HG03097 (cell line): ENCODE results near the gene NGRN.
A peak's percentile ranks its signal among the peaks of the same experiment; 100 is the strongest.
"Not testable (repeated sequence)": the region's sequence is repeated elsewhere in the genome, so short reads cannot be mapped to it uniquely, and the experiment has no call there.

Source experiments
- ATAC-seq: cut with Tn5 transposase; IDR thresholded peaks from one replicate; pipeline ENCODE4 v1.9.1; 2021; ENCODE audit not compliant: unreplicated experiment, low FRiP score

NGRN gene

GRCh38 chr15:90233387-90234095 is 31.9 kb upstream of the NGRN start, which contains the start of gene CIB1:
Gene CIB1, minus strand, starts transcription at chr15:90233941. Its CDS starts 56 bp downstream, at chr15:90233885.
- ATAC-seq, result peak; percentile 74

GRCh38 chr15:90234096-90234988 is 31.1 kb upstream of the NGRN start, which contains the start of gene GDPGP1:
Gene GDPGP1, plus strand, starts transcription at chr15:90234209. Its CDS starts 6,700 bp downstream, at chr15:90240909.
- peak; percentile 56 for ATAC-seq

GRCh38 chr15:90239371-90239770 is 26.1 kb upstream of the NGRN start:
- no peak for ATAC-seq

DNA sequence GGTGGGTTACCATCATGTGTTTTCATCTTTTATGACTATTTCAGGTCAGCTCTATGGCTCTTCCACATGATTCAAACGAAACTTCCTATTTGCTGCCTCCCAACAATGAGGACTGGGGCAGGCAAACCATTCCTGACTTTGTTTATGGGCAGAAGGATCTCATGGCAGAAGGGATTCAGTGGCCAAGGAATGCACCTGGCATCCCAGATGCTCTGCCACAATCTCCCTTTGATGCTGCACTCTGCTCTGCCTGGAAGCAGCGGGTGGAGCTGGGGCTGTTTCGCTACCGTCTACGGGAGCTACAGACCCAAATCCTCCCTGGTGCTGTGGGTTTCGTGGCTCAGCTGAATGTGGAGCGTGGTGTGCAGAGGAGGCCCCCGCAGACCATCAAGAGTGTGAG is 24.6 kb upstream of the NGRN start:
- no peak for ATAC-seq

DNA sequence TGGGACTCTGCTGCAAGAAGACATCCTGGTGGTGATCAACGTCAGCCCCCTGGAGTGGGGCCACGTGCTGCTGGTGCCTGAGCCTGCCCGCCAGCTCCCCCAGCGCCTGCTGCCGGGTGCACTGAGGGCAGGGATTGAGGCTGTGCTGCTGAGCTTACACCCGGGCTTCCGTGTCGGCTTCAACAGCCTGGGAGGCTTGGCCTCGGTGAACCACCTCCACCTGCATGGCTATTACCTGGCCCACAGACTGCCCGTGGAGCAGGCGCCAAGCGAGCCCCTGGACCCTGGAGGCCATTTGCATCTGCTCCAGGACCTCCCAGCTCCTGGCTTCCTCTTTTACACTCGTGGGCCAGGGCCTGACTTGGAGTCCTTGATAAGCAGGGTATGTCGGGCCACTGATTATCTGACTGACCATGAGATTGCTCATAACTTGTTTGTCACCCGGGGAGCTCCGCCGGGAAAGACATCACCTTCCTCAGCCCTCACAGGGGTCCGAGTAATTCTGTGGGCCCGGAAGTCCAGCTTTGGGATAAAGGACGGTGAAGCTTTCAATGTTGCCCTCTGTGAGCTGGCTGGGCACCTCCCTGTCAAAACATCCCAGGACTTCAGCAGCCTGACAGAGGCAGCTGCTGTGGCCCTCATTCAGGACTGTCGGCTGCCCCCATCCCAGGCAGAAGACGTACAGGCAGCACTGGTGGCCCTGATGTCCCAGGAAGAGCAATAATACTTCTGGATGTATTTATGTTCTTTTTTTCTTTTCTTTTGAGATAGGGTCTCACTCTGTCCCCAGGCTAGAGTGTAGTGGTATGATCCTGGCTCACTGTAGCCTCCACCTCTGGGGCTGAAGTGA is 23.9 kb upstream of the NGRN start:
- ATAC-seq, result no peak

DNA sequence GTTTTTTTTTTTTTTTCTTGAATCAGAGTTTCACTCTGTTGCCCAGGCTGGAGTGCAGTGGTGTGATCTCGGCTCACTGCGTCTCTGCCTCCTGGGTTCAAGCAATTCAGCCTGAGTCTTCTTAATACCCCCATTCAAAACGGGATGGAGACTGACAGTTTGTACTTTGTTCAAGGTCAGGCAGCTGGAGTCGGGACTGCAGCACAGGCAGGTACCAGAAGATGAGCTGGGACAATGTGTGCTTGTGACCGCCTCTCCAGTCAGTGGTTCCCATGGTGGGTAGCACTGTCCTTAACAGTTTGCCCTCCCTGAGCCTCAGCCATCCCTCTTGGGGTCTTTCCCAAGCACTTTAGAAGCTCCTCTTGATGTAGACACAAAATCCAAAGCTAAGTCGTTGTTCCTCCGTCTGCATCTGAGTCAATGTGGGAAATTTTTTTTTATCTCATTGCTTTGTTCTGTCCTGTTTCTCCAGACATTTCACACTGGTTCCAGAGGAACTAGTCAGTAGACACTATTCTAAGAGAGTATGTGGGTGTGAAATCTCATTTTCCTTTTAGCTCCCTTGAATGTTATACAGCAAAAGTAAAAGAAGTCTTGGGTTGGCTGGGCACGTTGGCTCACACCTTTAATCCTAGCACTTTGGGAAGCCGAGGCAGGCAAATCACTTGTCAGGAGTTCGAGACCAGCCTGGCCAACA is 21.4 kb upstream of the NGRN start:
- ATAC-seq, result no peak

DNA sequence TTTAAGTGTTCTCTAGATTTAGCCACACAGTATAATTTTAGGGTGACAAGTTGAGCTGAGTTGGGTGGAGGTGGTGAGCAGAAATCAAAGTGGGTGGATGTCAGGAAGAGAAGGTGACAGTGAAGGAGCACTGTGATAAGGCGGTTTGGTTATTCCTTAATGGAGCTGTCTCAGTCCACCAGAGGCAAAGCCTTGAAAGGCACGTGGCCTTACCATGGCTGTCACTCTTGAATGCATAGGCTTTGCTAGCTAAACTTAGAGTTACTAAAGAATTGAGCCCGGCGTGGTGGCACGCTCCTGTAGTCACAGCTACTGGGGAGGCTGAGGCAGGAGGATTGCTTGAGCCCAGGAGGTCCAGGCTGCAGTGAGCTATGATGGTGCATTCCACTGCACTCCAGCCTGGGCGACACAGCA is 16.7 kb upstream of the NGRN start:
- ATAC-seq, result no peak

- peak; percentile 80 for ATAC-seq
Observed at GRCh38 chr15:90249203-90249863, 16.1 kb upstream of the NGRN start, which contains the start of gene TTLL13. Gene TTLL13, plus strand, starts transcription at chr15:90249556. Its CDS starts 1,075 bp downstream, at chr15:90250631.

GRCh38 chr15:90257776-90258175 is 7.7 kb upstream of the NGRN start:
- ATAC-seq, result no peak

GRCh38 chr15:90259524-90259923 is 5.9 kb upstream of the NGRN start:
- ATAC-seq, result peak; percentile 58

GRCh38 chr15:90260731-90261130 is 4.7 kb upstream of the NGRN start:
- ATAC-seq, result not testable (repeated sequence)

DNA sequence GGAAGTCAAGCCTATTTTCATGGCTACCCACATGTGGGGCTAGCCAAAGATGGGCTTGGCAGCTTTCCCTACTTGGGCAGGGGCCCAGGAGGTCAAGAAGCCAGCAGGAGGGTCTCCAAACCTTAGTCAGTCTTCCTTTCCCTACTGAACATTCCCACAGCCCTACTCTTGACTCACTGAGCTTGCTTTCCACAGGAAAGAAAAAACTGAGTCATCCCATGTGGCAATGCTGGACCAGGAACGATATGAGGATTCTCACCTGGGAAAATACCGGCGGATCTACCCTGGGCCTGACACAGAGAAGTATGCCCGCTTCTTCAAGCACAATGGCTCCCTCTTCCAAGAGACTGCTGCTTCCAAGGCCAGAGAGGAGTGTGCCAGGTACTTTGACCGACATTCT is 3.7 kb upstream of the NGRN start:
- ATAC-seq, result no peak

- no peak for ATAC-seq
Observed at GRCh38 chr15:90262426-90262825, 3.0 kb upstream of the NGRN start.

DNA sequence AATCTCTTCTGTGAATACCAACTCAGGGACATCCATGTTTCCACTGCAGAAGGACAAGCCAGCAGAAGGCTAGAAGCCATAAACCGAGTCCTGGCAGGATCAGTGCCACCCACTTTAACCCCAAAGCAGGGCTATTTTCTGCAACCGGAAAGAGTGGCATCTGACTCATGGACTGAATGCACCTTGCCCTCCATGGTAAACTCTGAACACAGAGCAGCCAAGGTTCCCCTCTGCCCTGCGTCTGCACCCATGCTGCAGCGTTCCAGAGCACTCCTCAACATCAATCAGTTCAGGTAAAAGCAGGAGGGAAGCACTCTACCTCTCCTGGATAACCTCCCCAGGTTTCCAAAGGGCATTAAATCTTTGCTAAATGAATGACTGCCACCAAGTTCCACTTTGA is 801 bp upstream of the NGRN start:
- no peak for ATAC-seq

DNA sequence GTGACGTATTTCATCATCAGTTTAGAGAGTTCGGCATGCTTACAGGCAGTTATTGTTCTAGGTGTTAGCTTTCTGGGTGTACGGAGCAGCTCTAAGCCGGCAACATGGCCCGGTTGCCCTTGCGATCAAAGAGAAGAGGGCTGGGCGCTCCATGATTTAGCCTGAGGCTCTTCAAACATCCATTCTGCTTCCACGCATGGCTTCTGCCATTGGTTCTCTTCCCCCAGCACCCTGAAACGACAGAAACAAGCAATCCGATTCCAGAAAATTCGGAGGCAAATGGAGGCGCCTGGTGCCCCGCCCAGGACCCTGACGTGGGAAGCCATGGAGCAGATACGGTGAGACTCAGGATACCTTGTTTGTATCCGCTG is 574 bp downstream of the NGRN start:
- peak; percentile 26 for ATAC-seq

GRCh38 chr15:90266485-90266884 is 1.0 kb downstream of the NGRN start:
- no peak for ATAC-seq

- ATAC-seq, result no peak
Observed at GRCh38 chr15:90268415-90268814, 2.9 kb downstream of the NGRN start.

DNA sequence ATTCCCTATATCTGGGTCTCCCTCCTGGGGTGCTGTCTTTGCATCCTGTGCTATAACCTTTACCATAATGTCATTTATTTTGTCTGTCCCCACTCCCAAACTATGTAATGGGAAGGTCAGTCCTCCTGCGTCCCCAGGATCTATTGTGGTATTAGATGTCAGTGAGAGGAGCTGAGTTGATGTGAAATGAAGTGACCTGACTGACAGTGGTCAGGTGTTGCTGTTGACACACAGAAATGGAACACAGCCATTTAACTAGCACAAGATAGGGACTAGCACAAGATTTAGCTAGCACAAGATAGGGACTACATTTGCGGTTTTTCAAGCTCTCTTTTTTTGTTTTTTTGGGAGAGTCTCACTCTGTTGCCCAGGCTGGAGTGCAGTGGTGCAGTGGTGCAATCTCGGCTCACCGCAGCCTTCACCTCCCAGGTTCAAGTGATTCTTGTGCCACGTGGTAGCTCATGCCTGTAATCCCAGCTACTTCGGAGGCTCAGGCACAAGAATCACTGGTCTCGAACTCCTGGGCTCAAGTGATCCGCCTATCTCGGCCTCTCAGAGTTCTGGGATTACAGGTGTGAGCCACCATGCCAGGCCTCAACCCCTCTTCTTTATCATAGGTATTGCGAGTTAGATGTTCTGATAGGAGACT is 5.2 kb downstream of the NGRN start:
- no peak for ATAC-seq
